Activated CD4-positive, CD25-positive, alpha-beta regulatory T cell (primary cell): Measurements from ENCODE around the gene DMTF1.
A peak's percentile ranks its signal among the peaks of the same experiment; 100 is the strongest.
"Not testable (repeated sequence)": the region's sequence is repeated elsewhere in the genome, so short reads cannot be mapped to it uniquely, and the experiment has no call there.

ENCODE experiments used
- DNase-seq, 4 experiments: peaks; one replicate each; lab custom pipeline; 2025; lab: John Stamatoyannopoulos, UW

The DMTF1 gene

GRCh38 chr7:87152112-87152896 lies at the start of gene DMTF1:
TSS of gene DMTF1 (plus strand) at chr7:87152453. CDS start at chr7:87164942, 12,489 bp downstream.
- DNase-seq = peak; percentile 67 to 78 (median 74)

- DNase-seq = no peak
These were observed 46.9 kb upstream of the DMTF1 start for GRCh38 chr7:87105401-87105800.

- no peak for DNase-seq
These were observed 45.2 kb upstream of the DMTF1 start for GRCh38 chr7:87106974-87107612.

GRCh38 chr7:87107949-87108776 lies 44.1 kb upstream of the DMTF1 start:
- DNase-seq = no peak

GRCh38 chr7:87110778-87111177 lies 41.5 kb upstream of the DMTF1 start:
- DNase-seq = no peak

GRCh38 chr7:87111877-87112276 lies 40.4 kb upstream of the DMTF1 start:
- no peak for DNase-seq

GRCh38 chr7:87113077-87113476 lies 39.2 kb upstream of the DMTF1 start:
- no peak for DNase-seq

- DNase-seq = not testable (repeated sequence)
These were observed 38.3 kb upstream of the DMTF1 start for GRCh38 chr7:87113904-87114303.

GRCh38 chr7:87115772-87116171 lies 36.5 kb upstream of the DMTF1 start:
- not testable (repeated sequence) for DNase-seq

GRCh38 chr7:87116315-87116714 lies 35.9 kb upstream of the DMTF1 start:
- no peak for DNase-seq

- no peak for DNase-seq
These were observed 32.7 kb upstream of the DMTF1 start for GRCh38 chr7:87119581-87119980.

- DNase-seq = no peak
These were observed 29.1 kb upstream of the DMTF1 start for GRCh38 chr7:87123105-87123504.

GRCh38 chr7:87127019-87127418 lies 25.2 kb upstream of the DMTF1 start:
- no peak for DNase-seq

- no peak for DNase-seq
These were observed 23.4 kb upstream of the DMTF1 start for GRCh38 chr7:87128861-87129267.

GRCh38 chr7:87129332-87129731 lies 22.9 kb upstream of the DMTF1 start:
- DNase-seq = no peak

GRCh38 chr7:87129848-87130247 lies 22.4 kb upstream of the DMTF1 start:
- no peak for DNase-seq

- DNase-seq = no peak
These were observed 20.5 kb upstream of the DMTF1 start for GRCh38 chr7:87131771-87132170.

GRCh38 chr7:87137271-87137670 lies 15.0 kb upstream of the DMTF1 start:
- DNase-seq = no peak

GRCh38 chr7:87139514-87139913 lies 12.7 kb upstream of the DMTF1 start:
- no peak for DNase-seq

GRCh38 chr7:87140271-87140748 lies 11.9 kb upstream of the DMTF1 start:
- no peak for DNase-seq

- DNase-seq = no peak
These were observed 8.0 kb upstream of the DMTF1 start for GRCh38 chr7:87144173-87144657.

GRCh38 chr7:87146740-87147386 lies 5.4 kb upstream of the DMTF1 start:
- DNase-seq = no peak
